HG02981 (cell line): ENCODE measurements around the gene GMEB1.
"Not testable (repeated sequence)": the region's sequence is repeated elsewhere in the genome, so short reads cannot be mapped to it uniquely, and the experiment has no call there.

Experiments used
- ATAC-seq: cut with Tn5 transposase; IDR thresholded peaks from one replicate; pipeline ENCODE4 v1.9.1; 2021; ENCODE audit warnings: mild to moderate bottlenecking, moderate library complexity; ENCODE audit not compliant: unreplicated experiment

Gene GMEB1

GRCh38 chr1:28744184-28744583 lies 75.6 kb downstream of the GMEB1 start:
- no peak for ATAC-seq

- no peak for ATAC-seq
Observed at GRCh38 chr1:28745653-28746173, 77.1 kb downstream of the GMEB1 start.

GRCh38 chr1:28750330-28750729 lies 81.7 kb downstream of the GMEB1 start:
- ATAC-seq: no peak

GRCh38 chr1:28750771-28751294 lies 82.2 kb downstream of the GMEB1 start:
- not testable (repeated sequence) for ATAC-seq

GRCh38 chr1:28751315-28752060 lies 82.9 kb downstream of the GMEB1 start:
- ATAC-seq: no peak

- ATAC-seq: no peak
Observed at GRCh38 chr1:28755701-28756100, 87.1 kb downstream of the GMEB1 start.

- no peak for ATAC-seq
Observed at GRCh38 chr1:28756846-28757245, 88.3 kb downstream of the GMEB1 start.

GRCh38 chr1:28758420-28758819 lies 89.8 kb downstream of the GMEB1 start:
- no peak for ATAC-seq

GRCh38 chr1:28759257-28759656 lies 90.7 kb downstream of the GMEB1 start:
- ATAC-seq: no peak

- ATAC-seq: no peak
Observed at GRCh38 chr1:28761189-28761588, 92.6 kb downstream of the GMEB1 start.

- no peak for ATAC-seq
Observed at GRCh38 chr1:28766532-28767183, 98.1 kb downstream of the GMEB1 start.
